Transverse colon (tissue), 4 donors: ENCODE measurements around the gene SEC22A.

Experiments used
- CTCF ChIP-seq, 5 experiments: fragments of 200-600 bp in 3 of 5; fragments of 450-650 bp in 2 of 5; sonication (generic) in 3 of 5; IDR thresholded peaks; 1 replicate in 2 of 5; 2 replicates in 3 of 5; pipeline ENCODE4 v1.5.1; 2016 to 2017; ENCODE audit warnings: antibody characterized with exemption in 5 of 5, inconsistent platforms in 3 of 5, mild to moderate bottlenecking in 2 of 5, moderate library complexity in 1 of 5
- EP300 ChIP-seq: sonication (generic); formaldehyde crosslinking; IDR thresholded peaks from one replicate; pipeline ENCODE4 v1.6.1; 2017; ENCODE audit warnings: antibody characterized with exemption, low read depth
- POLR2A ChIP-seq: fragments of 450-650 bp; IDR thresholded peaks from one replicate; pipeline ENCODE4 v1.6.1; 2016; ENCODE audit warnings: antibody characterized with exemption, mild to moderate bottlenecking, moderate library complexity
- POLR2AphosphoS5 ChIP-seq, 3 donors: sonication (generic); formaldehyde crosslinking; IDR thresholded peaks; one replicate each; pipeline ENCODE4 v1.6.1; 2016; ENCODE audit warnings: antibody characterized with exemption in 3 of 3

GRCh38 chr3:123321806-123322205 lies 120.1 kb downstream of the SEC22A start:
- TF ChIP-seq POLR2A (no peak), CTCF (IDR thresholded peaks at IDR 0.05) (no peak), POLR2AphosphoS5 (IDR thresholded peaks at IDR 0.05) (no peak), EP300 (no peak)
